CD4-positive, alpha-beta T cell (primary cell): ENCODE measurements around the gene NECAB3. TPM values are rescaled to one million over a fixed set of nuclear protein-coding genes. Genes with fewer than 3 reads are reported as not detected.

Experiments
- ATAC-seq: fragments of 200-7000 bp; cut with Tn5 transposase; one replicate; pipeline ENCODE4 v1.10.0; 2022; ENCODE audit warnings: mild to moderate bottlenecking; ENCODE audit not compliant: poor library complexity
- CTCF ChIA-PET: fragments of 350-600 bp; sonication (Branson Sonifier 250); formaldehyde crosslinking; loops from one replicate; lab custom pipeline; 2021; ENCODE audit warnings: antibody characterized with exemption, inconsistent platforms; lab: Charles Lee
- POLR2A ChIA-PET: fragments of 350-600 bp; sonication (Branson Sonifier 250); formaldehyde crosslinking; loops from one replicate; lab custom pipeline; 2021; ENCODE audit warnings: antibody characterized with exemption, inconsistent platforms; lab: Charles Lee
- DNase-seq, 14 experiments: peaks; one replicate each; pipeline ENCODE4 v3.0.0-alpha.2; 2013 to 2020; ENCODE audit warnings: mixed read lengths in 2 of 14
- H3K27ac ChIP-seq, 2 donors: one replicate each; pipeline versions ENCODE4 v1.5.1 to v1.7.0; 2013; ENCODE audit warnings: low read length in 2 of 2, low read depth in 1 of 2, mild to moderate bottlenecking in 1 of 2
- H3K27me3 ChIP-seq, 2 experiments: 1 replicate in 1 of 2; 2 replicates in 1 of 2; pipeline versions ENCODE4 v1.6.1 to v1.7.0; 2013; ENCODE audit warnings: low read length in 2 of 2, control low read depth in 1 of 2, mild to moderate bottlenecking in 1 of 2, moderate library complexity in 1 of 2; ENCODE audit not compliant: insufficient read depth in 2 of 2, control insufficient read depth in 1 of 2
- H3K36me3 ChIP-seq: one replicate; pipeline ENCODE4 v1.6.1; 2013; ENCODE audit warnings: low read length, control low read depth; ENCODE audit not compliant: insufficient read depth
- H3K4me1 ChIP-seq: one replicate; pipeline ENCODE4 v1.6.1; 2013; ENCODE audit warnings: low read length, control low read depth; ENCODE audit not compliant: insufficient read depth
- H3K4me3 ChIP-seq: one replicate; pipeline ENCODE4 v1.5.1; 2013; ENCODE audit warnings: mild to moderate bottlenecking, low read length, moderate library complexity
- H3K9me3 ChIP-seq, 2 experiments: 1 replicate in 1 of 2; 2 replicates in 1 of 2; pipeline versions ENCODE4 v1.6.1 to v1.7.0; 2013; ENCODE audit warnings: low read length in 2 of 2, mild to moderate bottlenecking in 2 of 2, control low read depth in 1 of 2, moderate library complexity in 1 of 2; ENCODE audit not compliant: control insufficient read depth in 1 of 2, insufficient read depth in 1 of 2
- H3K27ac Mint-ChIP-seq: one replicate; pipeline ENCODE4 v1.8.0; 2020; ENCODE audit warnings: mixed read lengths
- H3K27me3 Mint-ChIP-seq: one replicate; pipeline ENCODE4 v1.8.0; 2021; ENCODE audit warnings: mixed read lengths
- H3K36me3 Mint-ChIP-seq: one replicate; pipeline ENCODE4 v1.8.0; 2021; ENCODE audit warnings: low read depth, mixed read lengths
- H3K4me1 Mint-ChIP-seq: one replicate; pipeline ENCODE4 v1.8.0; 2021; ENCODE audit warnings: low read depth, mixed read lengths
- H3K4me3 Mint-ChIP-seq: one replicate; pipeline ENCODE4 v1.8.0; 2020; ENCODE audit warnings: mild to moderate bottlenecking, mixed read lengths
- H3K9me3 Mint-ChIP-seq: one replicate; pipeline ENCODE4 v1.8.0; 2020; ENCODE audit warnings: mixed read lengths
- intact Hi-C, 2 experiments: fragments of 100-400 bp; cut with DNase I in 1 of 2; cut with micrococcal nuclease in 1 of 2; formaldehyde crosslinking; loops; one replicate each; pipeline versions ENCODE4 v1.15.1 to v1.9.0; 2023 to 2025; cut with DNase I, micrococcal nuclease
- total RNA-seq, 174 experiments: library from RNA in 2 of 174; stranded (reverse) in 2 of 174; gene quantifications; one replicate each; pipeline ENCODE4 v1.2.3 and lab custom pipeline; 2021 to 2026
- TF ChIP-seq, protein P1 (sequence below): fragments of 200-600 bp; IDR thresholded peaks from one replicate; pipeline ENCODE4 v1.8.0; 2022; ENCODE audit warnings: antibody characterized with exemption, mild to moderate bottlenecking

NECAB3 gene
- total RNA-seq, 2 experiments from 2014 or later = 8.7 to 9.2 TPM

DNA sequence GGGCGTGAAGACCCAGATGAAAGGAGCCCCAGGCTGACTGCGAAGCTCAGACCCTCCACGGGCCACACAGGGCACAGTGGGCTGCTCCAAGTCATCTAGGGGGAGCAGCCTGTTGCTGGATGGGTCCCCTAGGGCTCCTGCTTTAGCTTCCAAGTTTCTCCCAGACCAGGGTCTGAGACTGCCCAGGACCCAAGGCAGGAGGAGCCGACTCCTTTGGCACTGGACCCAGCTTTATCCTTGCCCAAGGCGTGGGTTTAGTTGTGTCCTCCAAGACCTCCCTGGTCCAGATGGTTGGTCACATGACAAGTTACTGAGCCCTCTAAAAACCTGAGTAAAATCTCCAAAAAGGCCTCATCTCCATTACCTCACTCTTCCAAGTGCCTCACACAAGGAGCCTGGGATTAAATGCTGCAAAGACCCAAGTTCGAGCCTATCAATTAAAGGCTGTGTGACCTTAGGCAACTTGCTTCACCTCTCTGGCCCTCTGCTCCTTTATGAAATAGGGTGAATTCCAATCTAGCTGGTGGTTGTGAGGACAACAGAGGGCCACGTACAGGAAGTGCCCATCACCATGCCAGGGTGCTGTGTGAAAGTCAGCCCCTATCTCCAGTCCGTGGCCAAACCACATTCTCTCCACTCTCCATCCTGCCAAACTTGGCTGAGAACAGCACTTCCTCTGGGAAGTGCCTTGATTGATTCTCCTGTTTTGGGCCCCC, 2.5 kb downstream of the NECAB3 start:
- Mint-ChIP-seq H3K36me3 (no peaks in the 10 kb centered on the region), H3K27me3 (no peaks in the 10 kb centered on the region), H3K9me3 (no peaks in the 10 kb centered on the region), H3K4me1 (peaks cover 19% of the 10 kb centered on the region), H3K27ac (peak overlapping the region; percentile 56), H3K4me3 (peak overlapping the region; percentile 86)
- CTCF ChIA-PET = no interaction called here
- Histone ChIP-seq H3K4me1 (peaks cover 54% of the 10 kb centered on the region), H3K9me3 (no peaks in the 10 kb centered on the region), H3K27ac (no peak overlapping the region), H3K36me3 (no peaks in the 10 kb centered on the region), H3K27me3 (no peaks in the 10 kb centered on the region), H3K4me3 (no peak overlapping the region)
- ATAC-seq = no peak
- no peak for DNase-seq
- intact Hi-C loops = no loop called here
- POLR2A ChIA-PET = interaction anchor here (1.6 kb wide), 1 partner anchor 48 kb away, joined by 7 read pairs; the partner anchor contains the start of gene PXMP4
- TF ChIP-seq, protein P1, sequence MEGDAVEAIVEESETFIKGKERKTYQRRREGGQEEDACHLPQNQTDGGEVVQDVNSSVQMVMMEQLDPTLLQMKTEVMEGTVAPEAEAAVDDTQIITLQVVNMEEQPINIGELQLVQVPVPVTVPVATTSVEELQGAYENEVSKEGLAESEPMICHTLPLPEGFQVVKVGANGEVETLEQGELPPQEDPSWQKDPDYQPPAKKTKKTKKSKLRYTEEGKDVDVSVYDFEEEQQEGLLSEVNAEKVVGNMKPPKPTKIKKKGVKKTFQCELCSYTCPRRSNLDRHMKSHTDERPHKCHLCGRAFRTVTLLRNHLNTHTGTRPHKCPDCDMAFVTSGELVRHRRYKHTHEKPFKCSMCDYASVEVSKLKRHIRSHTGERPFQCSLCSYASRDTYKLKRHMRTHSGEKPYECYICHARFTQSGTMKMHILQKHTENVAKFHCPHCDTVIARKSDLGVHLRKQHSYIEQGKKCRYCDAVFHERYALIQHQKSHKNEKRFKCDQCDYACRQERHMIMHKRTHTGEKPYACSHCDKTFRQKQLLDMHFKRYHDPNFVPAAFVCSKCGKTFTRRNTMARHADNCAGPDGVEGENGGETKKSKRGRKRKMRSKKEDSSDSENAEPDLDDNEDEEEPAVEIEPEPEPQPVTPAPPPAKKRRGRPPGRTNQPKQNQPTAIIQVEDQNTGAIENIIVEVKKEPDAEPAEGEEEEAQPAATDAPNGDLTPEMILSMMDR = no peak

DNA sequence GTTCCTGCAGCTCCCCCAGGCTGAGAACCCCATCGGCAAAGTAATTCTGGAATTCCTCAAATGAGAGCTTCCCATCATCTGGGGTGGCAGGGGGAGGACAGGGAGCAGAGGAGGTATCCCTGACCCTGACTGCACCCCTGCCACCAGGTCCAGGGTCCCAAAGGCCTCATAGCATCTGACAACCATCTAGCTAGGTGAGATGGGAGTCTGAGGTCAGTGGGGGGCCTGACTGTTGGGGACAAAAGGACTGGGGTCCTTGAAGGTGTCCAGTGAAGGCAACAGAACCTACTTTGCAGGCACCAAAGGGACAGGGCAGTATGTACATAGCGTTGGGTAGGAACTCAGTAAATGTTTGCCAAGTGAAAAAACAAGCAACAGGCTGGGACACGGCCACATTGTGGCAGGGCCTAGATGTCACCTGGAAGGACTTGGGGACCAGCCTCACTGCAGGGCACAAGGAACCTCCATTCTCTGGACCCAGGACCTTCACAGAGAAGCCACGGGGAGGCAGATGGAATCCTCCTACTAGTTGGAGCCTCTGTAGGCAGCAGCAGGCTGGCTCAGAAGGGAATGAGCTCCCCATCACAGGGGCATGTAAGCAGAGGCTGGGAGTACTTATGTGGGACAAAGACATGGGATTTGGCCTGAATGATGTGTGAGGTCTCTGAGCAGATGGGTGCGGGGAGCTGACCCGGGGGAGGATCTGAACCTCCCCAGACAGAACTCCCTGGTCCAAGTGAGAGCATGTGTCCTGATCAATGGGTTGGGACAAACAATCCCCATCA, 3.3 kb downstream of the NECAB3 start:
- Mint-ChIP-seq H3K27ac (peak overlapping the region; percentile 49), H3K4me1 (peaks cover 26% of the 10 kb centered on the region), H3K27me3 (no peaks in the 10 kb centered on the region), H3K4me3 (peak overlapping the region; percentile 51), H3K9me3 (no peaks in the 10 kb centered on the region), H3K36me3 (no peaks in the 10 kb centered on the region)
- H3K27ac ChIP-seq = no peak overlapping the region
- no peaks in the 10 kb centered on the region for H3K36me3 ChIP-seq
- POLR2A ChIA-PET = interaction anchor here (1.6 kb wide), 1 partner anchor 49 kb away, joined by 7 read pairs; the partner anchor contains the start of gene PXMP4
- H3K27me3 ChIP-seq = no peaks in the 10 kb centered on the region
- DNase-seq (no peak), ATAC-seq (no peak)
- TF ChIP-seq, protein P1 = no peak
- H3K4me3 ChIP-seq = no peak overlapping the region
- H3K4me1 ChIP-seq = peaks cover 56% of the 10 kb centered on the region
- H3K9me3 ChIP-seq = no peaks in the 10 kb centered on the region
- intact Hi-C loops = no loop called here
- CTCF ChIA-PET = no interaction called here

DNA sequence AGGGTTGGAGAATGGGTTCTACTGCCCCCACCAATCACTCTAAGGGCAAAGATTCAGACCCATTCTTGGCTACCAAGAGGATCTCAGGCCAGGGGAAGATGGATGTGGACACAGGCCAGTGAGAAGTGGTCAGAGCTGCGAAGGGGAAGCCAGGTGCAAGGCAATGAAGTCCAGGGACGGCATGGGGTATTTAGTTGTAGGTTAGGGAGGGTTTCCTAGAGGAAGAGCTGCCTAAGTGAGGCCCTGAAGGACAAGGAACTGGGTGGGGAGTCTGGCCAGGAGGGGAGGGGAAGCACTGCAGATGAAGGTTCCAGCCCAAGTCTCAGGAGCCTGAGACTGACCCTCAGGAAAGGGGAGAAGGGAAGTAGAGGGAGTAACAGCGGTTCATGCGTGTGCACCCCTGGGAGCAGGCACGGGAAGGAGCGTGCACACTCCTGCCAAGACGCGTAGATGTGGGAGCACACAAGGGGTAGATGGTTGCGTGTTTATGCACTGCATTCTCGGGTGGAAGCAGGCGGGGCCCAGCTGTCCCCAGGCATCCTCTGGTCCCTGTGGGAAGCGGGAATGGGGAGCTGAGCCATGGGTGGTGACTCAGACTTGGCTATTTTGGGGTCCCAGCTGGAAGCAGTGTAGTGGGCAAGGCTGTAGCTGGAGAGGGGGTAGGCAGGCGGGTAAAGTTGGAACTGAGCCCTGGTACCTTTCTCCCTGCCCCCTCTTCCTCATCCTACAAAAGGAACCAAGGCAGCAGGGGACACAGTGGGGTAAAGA, 4.2 kb downstream of the NECAB3 start:
- no peaks in the 10 kb centered on the region for H3K9me3 ChIP-seq
- CTCF ChIA-PET = no interaction called here
- ATAC-seq = no peak
- no peak overlapping the region for H3K4me3 ChIP-seq
- no peak for DNase-seq
- intact Hi-C loops = loop anchor here (2.0 to 10.0 kb wide), 3 partner anchors 65 to 1715 kb away; partner anchors contain the start of genes PDRG1 (in 1 of the 2) and ZNF341 (in 1 of the 2)
- POLR2A ChIA-PET = interaction anchor here (1.6 to 3.6 kb wide), 2 partner anchors 50 kb away, joined by 7 to 23 read pairs; partner anchors contain the start of gene PXMP4
- H3K27ac Mint-ChIP-seq = no peak overlapping the region
- peaks cover 28% of the 10 kb centered on the region for H3K4me1 Mint-ChIP-seq
- H3K36me3 Mint-ChIP-seq = no peaks in the 10 kb centered on the region
- no peaks in the 10 kb centered on the region for H3K27me3 ChIP-seq
- H3K27me3 Mint-ChIP-seq = no peaks in the 10 kb centered on the region
- H3K27ac ChIP-seq = no peak overlapping the region
- TF ChIP-seq, protein P1 = no peak
- H3K9me3 Mint-ChIP-seq = no peaks in the 10 kb centered on the region
- H3K36me3 ChIP-seq = no peaks in the 10 kb centered on the region
- peak overlapping the region; percentile 6 for H3K4me3 Mint-ChIP-seq
- H3K4me1 ChIP-seq = peaks cover 51% of the 10 kb centered on the region
